PC-9 (cell line): Measurements from ENCODE around the gene VEGFB. TPM values are rescaled to one million over a fixed set of nuclear protein-coding genes. Genes with fewer than 3 reads are reported as not detected.

ENCODE experiments used
- BruUV-seq: library from RNA; stranded (reverse); fragments of 400-500 nt; replicated peaks from 2 replicates; lab custom pipeline; 2021; lab: Mats Ljungman, UMichigan
- CTCF ChIA-PET: fragments of 300-600 bp; sonication (Branson Sonifier 250); formaldehyde crosslinking; loops from one replicate; lab custom pipeline; 2022; ENCODE audit warnings: antibody characterized with exemption; lab: Charles Lee
- POLR2A ChIA-PET: fragments of 300-600 bp; sonication (Branson Sonifier 250); formaldehyde crosslinking; loops from one replicate; lab custom pipeline; 2022; ENCODE audit warnings: antibody characterized with exemption; ENCODE audit not compliant: unreplicated experiment; lab: Charles Lee
- DNase-seq, 2 experiments: peaks; one replicate each; pipeline versions ENCODE4 v3.0.0 to v3.0.0-alpha.2; 2015 to 2022; ENCODE audit warnings: mixed read lengths in 1 of 2
- H2AFZ ChIP-seq: fragments of 200-600 bp; sonication (generic); 2 replicates; pipeline ENCODE4 v1.8.1; 2017; ENCODE audit warnings: antibody characterized with exemption
- H3F3A ChIP-seq: fragments of 200-600 bp; sonication (generic); 2 replicates; pipeline ENCODE4 v1.8.1; 2017; ENCODE audit warnings: antibody characterized with exemption, mild to moderate bottlenecking, low read depth; ENCODE audit not compliant: insufficient read depth
- H3K27ac ChIP-seq: fragments of 200-600 bp; sonication (generic); 2 replicates; pipeline ENCODE4 v1.6.1; 2016; ENCODE audit warnings: mixed run types
- H3K27me3 ChIP-seq: fragments of 200-600 bp; sonication (generic); 2 replicates; pipeline ENCODE4 v1.6.1; 2016; ENCODE audit warnings: low read depth, mixed run types; ENCODE audit not compliant: insufficient read depth
- H3K36me3 ChIP-seq: fragments of 200-600 bp; sonication (generic); 2 replicates; pipeline ENCODE4 v1.6.1; 2016; ENCODE audit warnings: low read depth, mixed run types
- H3K4me1 ChIP-seq: fragments of 200-600 bp; sonication (generic); replicated peaks from 2 replicates; pipeline ENCODE4 v1.6.1; 2016; ENCODE audit warnings: mixed run types; ENCODE audit not compliant: insufficient read depth
- H3K4me2 ChIP-seq: fragments of 200-600 bp; sonication (generic); 2 replicates; pipeline ENCODE4 v1.6.1; 2017; ENCODE audit warnings: mixed run types
- H3K4me3 ChIP-seq: fragments of 200-600 bp; sonication (generic); 2 replicates; pipeline ENCODE4 v1.6.1; 2016; ENCODE audit warnings: mixed run types
- H3K79me2 ChIP-seq: fragments of 200-600 bp; sonication (generic); 2 replicates; pipeline ENCODE4 v1.6.1; 2017; ENCODE audit warnings: low read depth, mixed run types
- H3K9me2 ChIP-seq: fragments of 200-600 bp; sonication (generic); 2 replicates; pipeline ENCODE4 v1.8.1; 2017; ENCODE audit warnings: mild to moderate bottlenecking; ENCODE audit not compliant: insufficient read depth
- H3K9me3 ChIP-seq: fragments of 200-600 bp; sonication (generic); 2 replicates; pipeline ENCODE4 v1.8.1; 2016; ENCODE audit warnings: low read depth; ENCODE audit not compliant: insufficient read depth
- H4K20me1 ChIP-seq: fragments of 200-600 bp; sonication (generic); 2 replicates; pipeline ENCODE4 v1.8.1; 2017; ENCODE audit not compliant: insufficient read depth
- CTCF ChIP-seq: fragments of 200-600 bp; sonication (generic); conservative IDR thresholded peaks from 2 replicates; pipeline ENCODE4 v1.6.1; 2017; ENCODE audit warnings: mixed run types, antibody characterized with exemption, mild to moderate bottlenecking, moderate library complexity
- EZH2 ChIP-seq: fragments of 200-600 bp; sonication (generic); IDR thresholded peaks from 2 replicates; pipeline ENCODE4 v1.8.0; 2017; ENCODE audit warnings: antibody characterized with exemption, low read depth
- intact Hi-C: fragments of 100-400 bp; cut with micrococcal nuclease; formaldehyde crosslinking; loops from one replicate; pipeline ENCODE4 v1.10.0; 2022; ENCODE audit not compliant: unreplicated experiment
- total RNA-seq: library from RNA; stranded (reverse); gene quantifications from 2 replicates; pipeline ENCODE4 v1.2.3, GENCODE V29; 2021

VEGFB gene
- total RNA-seq, 1 experiment from 2014 or later = 129 TPM

GRCh38 chr11:64249563-64250414 is 15.4 kb downstream of the VEGFB start:
- H3K27ac ChIP-seq = no peak overlapping the region

DNA sequence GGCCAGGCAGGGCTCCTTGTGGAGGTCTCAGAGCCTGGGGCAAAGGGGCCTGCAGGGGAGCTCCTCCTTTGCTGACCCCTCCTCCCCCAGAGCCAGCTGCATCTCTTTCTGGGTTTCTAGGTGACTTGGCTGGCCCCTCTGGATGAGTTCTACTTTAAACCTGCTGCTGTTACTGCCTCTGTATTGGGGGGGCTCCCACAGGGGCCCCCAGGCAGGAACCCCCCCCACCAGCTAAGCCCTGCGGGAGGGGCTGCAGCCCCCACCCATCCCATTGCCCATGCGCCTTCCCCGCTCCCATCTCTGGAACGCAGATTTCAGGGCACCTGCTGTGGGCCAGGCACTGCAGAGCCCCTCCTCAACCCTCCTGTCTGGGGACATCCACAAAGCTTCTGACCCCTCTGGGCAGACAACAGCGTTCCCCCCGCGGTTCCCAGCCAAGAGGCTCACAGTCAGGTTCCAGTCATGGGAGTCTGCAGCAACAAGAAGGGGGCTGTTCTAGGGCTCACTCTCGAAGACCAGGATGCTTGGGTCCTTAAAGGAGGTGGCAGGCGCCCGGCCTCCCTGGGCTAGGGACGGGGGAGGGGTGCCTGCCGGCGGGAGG is 16.1 kb downstream of the VEGFB start:
- no peak overlapping the region for H3K27ac ChIP-seq
- intact Hi-C loops = no loop called here
- H3K27me3 ChIP-seq = no peaks in the 10 kb centered on the region
- H4K20me1 ChIP-seq = peaks cover 9% of the 10 kb centered on the region; the same call in 1 of the 2 replicates
- no peaks in the 10 kb centered on the region for H3K9me2 ChIP-seq
- no peak for TF ChIP-seq CTCF
- TF ChIP-seq EZH2 = no peak
- peak overlapping the region; percentile 99 for H3K4me2 ChIP-seq
- ChIA-PET CTCF (interaction anchor here (0.6 to 0.7 kb wide), 2 partner anchors 53 to 431 kb away, joined by 3 read pairs; no protein-coding TSS in a partner anchor), POLR2A (no interaction called here)
- no peaks in the 10 kb centered on the region for H3K9me3 ChIP-seq
- no TSS peak for BruUV-seq
- H3K4me3 ChIP-seq = peak overlapping the region; percentile 86
- H2AFZ ChIP-seq = peak overlapping the region; percentile 90
- H3K4me1 ChIP-seq = peaks cover 5% of the 10 kb centered on the region
- H3F3A ChIP-seq = peaks cover 52% of the 10 kb centered on the region
- peaks cover 22% of the 10 kb centered on the region for H3K79me2 ChIP-seq
- no peaks in the 10 kb centered on the region for H3K36me3 ChIP-seq
- DNase-seq = no peak

More at GRCh38 chr11:64249563-64250414, 15.4 kb downstream of the VEGFB start:
- intact Hi-C loops = no loop called here
- Histone ChIP-seq H3K9me2 (no peaks in the 10 kb centered on the region), H3F3A (peaks cover 57% of the 10 kb centered on the region), H3K79me2 (peaks cover 29% of the 10 kb centered on the region), H2AFZ (no peak overlapping the region), H3K27me3 (no peaks in the 10 kb centered on the region), H3K9me3 (no peaks in the 10 kb centered on the region), H4K20me1 (peaks cover 13% of the 10 kb centered on the region; the same call in 1 of the 2 replicates), H3K36me3 (no peaks in the 10 kb centered on the region), H3K4me3 (no peak overlapping the region), H3K4me1 (peaks cover 12% of the 10 kb centered on the region), H3K4me2 (no peak overlapping the region)
- no peak for DNase-seq
- TF ChIP-seq EZH2 (no peak), CTCF (no peak)
- CTCF ChIA-PET = interaction anchor here (0.6 kb wide), 2 partner anchors 54 to 1452 kb away, joined by 3 read pairs; no protein-coding TSS in a partner anchor
- POLR2A ChIA-PET = no interaction called here
- BruUV-seq = no TSS peak

DNA sequence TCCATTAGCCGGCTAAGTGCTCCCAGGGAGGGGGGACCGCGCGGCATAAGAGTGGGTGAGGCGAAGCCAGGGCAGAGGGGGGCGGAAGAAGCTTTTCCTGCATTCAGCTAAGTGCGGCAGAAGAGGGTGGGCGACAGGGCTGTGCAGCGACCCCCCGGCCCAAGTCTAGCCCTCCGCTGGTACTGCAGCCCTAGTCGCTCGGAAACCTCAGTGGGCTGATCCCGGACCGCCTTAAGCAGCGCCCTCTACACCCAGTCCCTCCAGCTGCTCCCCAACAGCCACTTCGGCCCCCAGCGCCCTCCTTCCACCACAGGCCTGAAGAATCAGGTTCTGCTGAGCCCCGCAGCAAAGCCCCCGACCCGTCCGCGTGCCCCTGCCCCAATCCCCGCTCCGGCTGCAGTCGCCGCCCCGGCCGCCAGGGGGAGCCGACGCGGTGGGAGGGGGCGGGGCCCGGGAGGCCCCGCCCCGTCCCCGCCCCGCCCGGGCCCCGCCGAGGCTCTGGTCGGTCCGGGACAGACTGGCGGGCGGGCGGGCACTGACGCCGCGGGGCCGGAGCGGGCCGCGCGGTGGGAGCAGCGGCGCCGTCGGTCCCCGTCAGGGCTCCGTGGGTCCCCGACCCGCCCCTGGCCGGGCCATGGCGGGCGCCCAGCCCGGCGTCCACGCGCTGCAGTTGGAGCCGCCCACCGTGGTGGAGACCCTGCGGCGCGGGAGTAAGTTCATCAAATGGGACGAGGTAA is 16.8 kb downstream of the VEGFB start, which contains the start of gene PLCB3:
Gene PLCB3 (plus strand): TSS at position 515 of the 737 bp plus-strand sequence. CDS start 120 bp downstream, at position 635.
- Histone ChIP-seq H3K27me3 (no peaks in the 10 kb centered on the region), H3K27ac (no peak within 1 kb of the TSS), H3K4me1 (peaks cover 5% of the 10 kb centered on the region; the same call in 1 of the 2 replicates), H4K20me1 (peaks cover 9% of the 10 kb centered on the region; the same call in 1 of the 2 replicates), H2AFZ (peak within 1 kb of the TSS; percentile 90), H3K9me3 (no peaks in the 10 kb centered on the region), H3K79me2 (peaks cover 15% of the 10 kb centered on the region), H3K9me2 (no peaks in the 10 kb centered on the region), H3K36me3 (no peaks in the 10 kb centered on the region), H3K4me3 (peak within 1 kb of the TSS; percentile 88), H3F3A (peaks cover 46% of the 10 kb centered on the region), H3K4me2 (peak within 1 kb of the TSS; percentile 99)
- DNase-seq = peak in 1 of 2 experiments; percentile 64
- no peak for TF ChIP-seq EZH2
- TF ChIP-seq CTCF = peak; percentile 78
- BruUV-seq = no TSS peak
- CTCF ChIA-PET = interaction anchor here (0.6 to 0.9 kb wide), 3 partner anchors 104 to 431 kb away, joined by 3 to 7 read pairs (median 6); no protein-coding TSS in a partner anchor
- intact Hi-C loops = no loop called here
- POLR2A ChIA-PET = interaction anchor here (0.6 kb wide), 1 partner anchor 18 kb away, joined by 3 read pairs; no protein-coding TSS in a partner anchor
